PC-9 (cell line): ENCODE data around the gene GCGR. TPM values are rescaled to one million over a fixed set of nuclear protein-coding genes. Genes with fewer than 3 reads are reported as not detected.

ENCODE experiments used
- BruUV-seq: library from RNA; stranded (reverse); fragments of 400-500 nt; replicated peaks from 2 replicates; lab custom pipeline; 2021; lab: Mats Ljungman, UMichigan
- CTCF ChIA-PET: fragments of 300-600 bp; sonication (Branson Sonifier 250); formaldehyde crosslinking; loops from one replicate; lab custom pipeline; 2022; ENCODE audit warnings: antibody characterized with exemption; lab: Charles Lee
- POLR2A ChIA-PET: fragments of 300-600 bp; sonication (Branson Sonifier 250); formaldehyde crosslinking; loops from one replicate; lab custom pipeline; 2022; ENCODE audit warnings: antibody characterized with exemption; ENCODE audit not compliant: unreplicated experiment; lab: Charles Lee
- DNase-seq, 2 experiments: peaks; one replicate each; pipeline versions ENCODE4 v3.0.0 to v3.0.0-alpha.2; 2015 to 2022; ENCODE audit warnings: mixed read lengths in 1 of 2
- H2AFZ ChIP-seq: fragments of 200-600 bp; sonication (generic); 2 replicates; pipeline ENCODE4 v1.8.1; 2017; ENCODE audit warnings: antibody characterized with exemption
- H3F3A ChIP-seq: fragments of 200-600 bp; sonication (generic); 2 replicates; pipeline ENCODE4 v1.8.1; 2017; ENCODE audit warnings: antibody characterized with exemption, mild to moderate bottlenecking, low read depth; ENCODE audit not compliant: insufficient read depth
- H3K27ac ChIP-seq: fragments of 200-600 bp; sonication (generic); 2 replicates; pipeline ENCODE4 v1.6.1; 2016; ENCODE audit warnings: mixed run types
- H3K27me3 ChIP-seq: fragments of 200-600 bp; sonication (generic); 2 replicates; pipeline ENCODE4 v1.6.1; 2016; ENCODE audit warnings: low read depth, mixed run types; ENCODE audit not compliant: insufficient read depth
- H3K36me3 ChIP-seq: fragments of 200-600 bp; sonication (generic); 2 replicates; pipeline ENCODE4 v1.6.1; 2016; ENCODE audit warnings: low read depth, mixed run types
- H3K4me1 ChIP-seq: fragments of 200-600 bp; sonication (generic); replicated peaks from 2 replicates; pipeline ENCODE4 v1.6.1; 2016; ENCODE audit warnings: mixed run types; ENCODE audit not compliant: insufficient read depth
- H3K4me2 ChIP-seq: fragments of 200-600 bp; sonication (generic); 2 replicates; pipeline ENCODE4 v1.6.1; 2017; ENCODE audit warnings: mixed run types
- H3K4me3 ChIP-seq: fragments of 200-600 bp; sonication (generic); 2 replicates; pipeline ENCODE4 v1.6.1; 2016; ENCODE audit warnings: mixed run types
- H3K79me2 ChIP-seq: fragments of 200-600 bp; sonication (generic); 2 replicates; pipeline ENCODE4 v1.6.1; 2017; ENCODE audit warnings: low read depth, mixed run types
- H3K9me2 ChIP-seq: fragments of 200-600 bp; sonication (generic); 2 replicates; pipeline ENCODE4 v1.8.1; 2017; ENCODE audit warnings: mild to moderate bottlenecking; ENCODE audit not compliant: insufficient read depth
- H3K9me3 ChIP-seq: fragments of 200-600 bp; sonication (generic); 2 replicates; pipeline ENCODE4 v1.8.1; 2016; ENCODE audit warnings: low read depth; ENCODE audit not compliant: insufficient read depth
- H4K20me1 ChIP-seq: fragments of 200-600 bp; sonication (generic); 2 replicates; pipeline ENCODE4 v1.8.1; 2017; ENCODE audit not compliant: insufficient read depth
- CTCF ChIP-seq: fragments of 200-600 bp; sonication (generic); conservative IDR thresholded peaks from 2 replicates; pipeline ENCODE4 v1.6.1; 2017; ENCODE audit warnings: mixed run types, antibody characterized with exemption, mild to moderate bottlenecking, moderate library complexity
- EZH2 ChIP-seq: fragments of 200-600 bp; sonication (generic); IDR thresholded peaks from 2 replicates; pipeline ENCODE4 v1.8.0; 2017; ENCODE audit warnings: antibody characterized with exemption, low read depth
- intact Hi-C: fragments of 100-400 bp; cut with micrococcal nuclease; formaldehyde crosslinking; loops from one replicate; pipeline ENCODE4 v1.10.0; 2022; ENCODE audit not compliant: unreplicated experiment
- total RNA-seq: library from RNA; stranded (reverse); gene quantifications from 2 replicates; pipeline ENCODE4 v1.2.3, GENCODE V29; 2021

Gene GCGR
- total RNA-seq, 1 experiment from 2014 or later, result not detected

DNA sequence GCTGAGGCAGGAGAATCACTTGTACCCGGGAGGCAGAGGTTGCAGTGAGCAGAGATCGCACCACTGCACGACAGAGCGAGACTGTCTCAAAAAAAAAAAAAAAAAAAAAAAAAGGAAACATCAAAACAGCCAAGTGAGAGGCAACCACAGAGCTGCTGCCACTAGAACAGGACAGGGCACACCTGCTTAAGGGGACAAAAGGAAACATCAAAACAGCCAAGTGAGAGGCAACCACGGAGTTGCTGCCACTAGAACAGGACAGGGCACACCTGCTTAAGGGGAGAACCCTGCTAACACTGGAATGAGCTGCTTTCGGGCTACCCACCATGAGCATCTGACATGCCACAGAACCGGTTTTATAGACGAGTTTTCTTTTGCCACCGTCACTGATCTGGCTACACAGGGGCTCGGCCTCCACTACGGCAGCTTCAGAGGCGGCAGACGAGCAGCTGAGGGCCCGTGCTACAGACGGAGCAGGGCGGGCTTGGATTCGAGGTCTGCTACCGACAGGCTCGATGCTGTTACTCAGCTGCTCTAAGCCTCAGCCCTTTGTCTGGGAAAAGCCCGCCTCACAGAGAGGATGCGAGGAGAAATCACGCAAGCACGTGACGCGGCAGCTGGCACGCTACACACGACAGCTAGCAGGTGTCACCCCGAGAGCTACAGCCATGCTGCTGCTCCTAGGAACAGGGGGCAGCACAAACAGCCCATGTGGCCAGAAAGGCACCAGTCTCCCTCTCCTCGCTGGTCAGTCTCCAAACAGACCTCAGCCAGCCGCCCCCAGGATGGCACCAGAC lies 54.4 kb downstream of the GCGR start:
- H3K36me3 ChIP-seq, result peaks cover 7% of the 10 kb centered on the region; the same call in 1 of the 2 replicates
- no peak for TF ChIP-seq CTCF
- no peak for TF ChIP-seq EZH2

DNA sequence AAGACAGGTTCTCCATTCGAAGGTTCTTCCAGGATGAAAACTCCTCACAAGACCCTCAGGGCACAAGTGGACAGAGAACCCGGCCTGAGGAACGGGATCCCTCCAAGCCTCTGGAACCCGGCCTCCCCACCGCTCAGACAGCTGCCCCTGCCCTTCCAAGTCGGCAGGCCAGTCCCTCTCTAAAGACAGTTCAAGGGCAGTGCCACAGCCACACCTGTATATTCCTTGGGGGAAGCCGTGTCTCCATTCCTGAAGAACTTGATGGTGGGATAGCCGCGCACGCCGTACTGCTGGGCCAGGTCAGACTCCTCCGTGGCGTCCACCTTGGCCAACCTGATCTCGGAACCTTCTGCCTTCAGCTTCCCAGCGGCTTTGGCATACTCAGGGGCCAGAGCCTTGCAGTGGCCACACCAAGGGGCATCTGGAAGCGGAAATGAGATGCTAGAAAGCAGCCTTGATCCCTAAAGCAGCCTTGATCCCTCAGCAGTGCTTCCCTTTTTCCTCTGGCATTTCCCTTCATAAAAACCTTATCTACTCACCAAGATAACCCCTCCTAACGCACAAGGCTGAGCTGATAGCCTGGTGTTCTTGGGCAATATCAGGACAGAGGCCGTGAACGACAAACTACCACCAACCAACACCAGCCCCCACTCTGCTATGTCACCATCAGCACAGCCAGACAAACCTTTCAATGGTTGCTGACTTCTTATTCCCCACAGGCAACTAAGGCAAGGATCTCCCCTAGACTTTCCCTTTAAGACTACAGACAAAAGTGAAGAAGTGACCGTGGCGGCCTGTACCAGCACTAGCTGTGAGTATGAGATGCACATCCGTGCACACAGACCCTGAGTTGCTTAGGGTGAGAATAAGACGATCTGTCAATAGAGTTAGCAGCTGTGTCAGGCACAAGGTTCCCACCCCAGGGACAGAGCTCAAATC lies 55.3 kb downstream of the GCGR start:
- Histone ChIP-seq H3K9me3 (no peaks in the 10 kb centered on the region), H3F3A (peaks cover 9% of the 10 kb centered on the region; the same call in 1 of the 2 replicates), H3K27me3 (no peaks in the 10 kb centered on the region), H3K9me2 (no peaks in the 10 kb centered on the region), H3K36me3 (peaks cover 10% of the 10 kb centered on the region; the same call in 1 of the 2 replicates), H4K20me1 (peaks cover 30% of the 10 kb centered on the region), H3K4me2 (peak overlapping the region; percentile 94), H3K4me3 (peak overlapping the region; percentile 91), H3K4me1 (no peaks in the 10 kb centered on the region), H2AFZ (no peak overlapping the region), H3K27ac (peak overlapping the region; percentile 66; the same call in 1 of the 2 replicates), H3K79me2 (peaks cover 70% of the 10 kb centered on the region)
- TSS peak; percentile 35 for BruUV-seq
- ChIA-PET POLR2A (interaction anchor here (0.6 to 0.7 kb wide), 4 partner anchors 69 to 870 kb away, joined by 3 to 6 read pairs (median 4); partner anchors contain the start of gene FSCN2), CTCF (no interaction called here)
- TF ChIP-seq EZH2, result no peak
- TF ChIP-seq CTCF, result no peak
- intact Hi-C loops, result loop anchor here (1.0 kb wide), 1 partner anchor 27 kb away; no protein-coding TSS in a partner anchor
- DNase-seq, result no peak

More for the DNA sequence above, 54.4 kb downstream of the GCGR start:
- no TSS peak for BruUV-seq
- H3K4me2 ChIP-seq, result peak overlapping the region; percentile 94
- no peak overlapping the region for H2AFZ ChIP-seq
- H4K20me1 ChIP-seq, result peaks cover 25% of the 10 kb centered on the region
- peaks cover 8% of the 10 kb centered on the region; the same call in 1 of the 2 replicates for H3F3A ChIP-seq
- H3K27ac ChIP-seq, result no peak overlapping the region
- intact Hi-C loops, result no loop called here
- no peaks in the 10 kb centered on the region for H3K27me3 ChIP-seq
- ChIA-PET CTCF (interaction anchor here (0.5 kb wide), 1 partner anchor 636 kb away, joined by 15 read pairs; the partner anchor contains the start of gene CEP131), POLR2A (no interaction called here)
- H3K4me1 ChIP-seq, result no peaks in the 10 kb centered on the region
- no peak overlapping the region; the same call in 1 of the 2 replicates for H3K4me3 ChIP-seq
- H3K79me2 ChIP-seq, result peaks cover 61% of the 10 kb centered on the region
- no peaks in the 10 kb centered on the region for H3K9me2 ChIP-seq
- H3K9me3 ChIP-seq, result no peaks in the 10 kb centered on the region
- no peak for DNase-seq
